Fibroblast of mammary gland (primary cell): ENCODE data around the gene OR5AR1.

Source experiments
- DNase-seq: peaks from one replicate; pipeline ENCODE4 v3.0.0-alpha.2; 2010; ENCODE audit warnings: low read depth
- H3K4me3 ChIP-seq: 2 replicates; pipeline ENCODE4 v1.5.1; 2011; ENCODE audit warnings: low read depth, mild to moderate bottlenecking, low read length, moderate library complexity; ENCODE audit not compliant: control insufficient read depth
- TF ChIP-seq, protein P1 (sequence below): conservative IDR thresholded peaks from 2 replicates; pipeline ENCODE4 v1.5.1; 2011; ENCODE audit warnings: low read depth, low read length, inconsistent platforms; ENCODE audit not compliant: control insufficient read depth, insufficient read depth

The OR5AR1 gene

DNA sequence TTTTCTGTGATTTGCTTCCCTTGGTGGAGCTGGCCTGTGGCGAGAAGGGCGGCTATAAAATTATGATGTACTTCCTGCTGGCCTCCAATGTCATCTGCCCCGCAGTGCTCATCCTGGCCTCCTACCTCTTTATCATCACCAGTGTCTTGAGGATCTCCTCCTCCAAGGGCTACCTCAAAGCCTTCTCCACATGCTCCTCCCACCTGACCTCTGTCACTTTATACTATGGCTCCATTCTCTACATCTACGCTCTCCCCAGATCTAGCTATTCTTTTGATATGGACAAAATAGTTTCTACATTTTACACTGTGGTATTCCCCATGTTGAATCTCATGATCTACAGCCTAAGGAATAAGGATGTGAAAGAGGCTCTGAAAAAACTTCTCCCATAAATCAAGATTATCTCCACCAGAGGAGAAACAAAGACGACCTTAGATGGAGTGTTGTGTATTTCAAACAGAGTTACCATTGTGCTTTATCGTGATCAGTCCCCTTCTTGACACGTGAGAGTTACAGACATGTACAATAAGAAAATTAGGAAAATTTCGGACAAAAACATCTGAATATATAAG lies 37.5 kb downstream of the OR5AR1 start:
- no peak for DNase-seq
- H3K4me3 ChIP-seq: no peak overlapping the region
- TF ChIP-seq, protein P1, sequence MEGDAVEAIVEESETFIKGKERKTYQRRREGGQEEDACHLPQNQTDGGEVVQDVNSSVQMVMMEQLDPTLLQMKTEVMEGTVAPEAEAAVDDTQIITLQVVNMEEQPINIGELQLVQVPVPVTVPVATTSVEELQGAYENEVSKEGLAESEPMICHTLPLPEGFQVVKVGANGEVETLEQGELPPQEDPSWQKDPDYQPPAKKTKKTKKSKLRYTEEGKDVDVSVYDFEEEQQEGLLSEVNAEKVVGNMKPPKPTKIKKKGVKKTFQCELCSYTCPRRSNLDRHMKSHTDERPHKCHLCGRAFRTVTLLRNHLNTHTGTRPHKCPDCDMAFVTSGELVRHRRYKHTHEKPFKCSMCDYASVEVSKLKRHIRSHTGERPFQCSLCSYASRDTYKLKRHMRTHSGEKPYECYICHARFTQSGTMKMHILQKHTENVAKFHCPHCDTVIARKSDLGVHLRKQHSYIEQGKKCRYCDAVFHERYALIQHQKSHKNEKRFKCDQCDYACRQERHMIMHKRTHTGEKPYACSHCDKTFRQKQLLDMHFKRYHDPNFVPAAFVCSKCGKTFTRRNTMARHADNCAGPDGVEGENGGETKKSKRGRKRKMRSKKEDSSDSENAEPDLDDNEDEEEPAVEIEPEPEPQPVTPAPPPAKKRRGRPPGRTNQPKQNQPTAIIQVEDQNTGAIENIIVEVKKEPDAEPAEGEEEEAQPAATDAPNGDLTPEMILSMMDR: no peak

DNA sequence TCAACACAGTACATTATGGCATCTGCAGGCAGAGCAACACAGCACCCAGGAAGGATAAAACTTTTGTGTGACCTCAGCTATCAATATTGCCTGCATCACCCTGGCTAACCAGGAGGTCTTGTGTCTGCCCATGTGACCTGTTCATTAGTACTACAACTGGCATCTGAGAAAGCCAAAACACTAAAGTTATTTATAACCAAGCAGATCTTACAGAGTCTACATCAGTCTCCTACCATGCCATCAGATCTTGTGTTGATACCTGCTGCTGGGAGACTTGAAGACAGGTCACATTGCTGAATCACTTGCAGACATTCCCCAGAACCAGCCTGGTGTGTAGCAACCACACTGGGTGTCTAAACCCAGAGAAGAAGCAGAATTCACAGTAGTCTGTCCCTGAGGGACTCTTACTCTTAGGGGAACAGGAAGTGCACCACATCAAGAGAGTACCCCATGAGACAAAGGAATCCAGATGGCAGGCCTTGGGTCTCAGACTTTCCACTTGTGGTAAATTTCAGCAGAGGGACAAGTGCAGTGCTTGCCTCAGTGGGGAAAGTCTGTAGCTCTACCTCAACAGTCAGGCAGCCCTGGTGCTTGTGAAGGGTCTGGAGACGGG lies 42.4 kb downstream of the OR5AR1 start:
- no peak for DNase-seq
- H3K4me3 ChIP-seq: no peak overlapping the region
- TF ChIP-seq, protein P1: no peak

DNA sequence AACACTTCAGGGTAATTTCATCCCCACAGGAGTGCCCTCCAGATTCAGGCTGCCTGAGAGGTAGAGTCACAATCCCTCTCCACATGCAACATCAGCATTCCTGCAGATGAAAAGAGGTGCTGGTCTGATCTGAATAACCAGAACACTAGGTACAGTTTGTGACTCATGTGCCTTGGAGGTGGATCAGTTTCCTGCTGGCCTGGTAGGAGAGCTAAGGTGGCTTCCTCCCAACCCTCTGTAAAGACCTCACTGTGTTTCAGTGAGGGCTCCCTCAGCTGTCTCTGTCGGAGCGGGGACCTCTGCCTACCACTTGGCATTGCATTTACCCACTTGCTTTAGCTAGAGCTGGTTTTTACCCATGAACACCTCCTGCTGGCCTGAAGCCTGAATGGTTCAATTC lies 43.0 kb downstream of the OR5AR1 start:
- no peak for DNase-seq
- TF ChIP-seq, protein P1: no peak
- H3K4me3 ChIP-seq: no peak overlapping the region

DNA sequence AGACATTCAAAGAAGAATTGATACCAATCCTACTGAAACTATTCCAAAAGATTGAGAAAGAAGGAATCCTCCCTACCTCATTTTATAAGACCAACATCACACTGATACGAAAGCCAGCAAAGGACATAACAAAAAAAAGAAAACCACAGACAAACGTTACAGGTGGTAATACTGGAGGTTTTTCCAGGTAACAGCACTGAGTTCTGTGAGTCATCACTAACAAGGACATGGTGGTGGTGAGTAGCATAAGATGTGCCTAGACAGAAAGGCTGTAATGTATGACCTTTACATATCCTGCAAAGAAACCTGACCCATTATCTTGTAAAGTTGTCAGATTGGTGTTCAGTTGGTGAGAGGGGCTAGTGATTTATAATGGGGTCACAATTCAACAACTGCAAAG lies 50.7 kb downstream of the OR5AR1 start:
- TF ChIP-seq, protein P1: no peak
- no peak overlapping the region for H3K4me3 ChIP-seq
- no peak for DNase-seq
